Measurements from ENCODE around the gene ARHGAP6.
"Not testable (repeated sequence)": the region's sequence is repeated elsewhere in the genome, so short reads cannot be mapped to it uniquely, and the experiment has no call there.

Gene ARHGAP6

GRCh38 chrX:11641349-11642065 lies 24.2 kb downstream of the ARHGAP6 start:
- no peak for DNase-seq

GRCh38 chrX:11640089-11640488 lies 25.6 kb downstream of the ARHGAP6 start:
- DNase-seq: no peak

GRCh38 chrX:11632732-11633131 lies 33.0 kb downstream of the ARHGAP6 start:
- no peak for DNase-seq

- DNase-seq: no peak
Measured at GRCh38 chrX:11629593-11630211, 36.0 kb downstream of the ARHGAP6 start.

DNA sequence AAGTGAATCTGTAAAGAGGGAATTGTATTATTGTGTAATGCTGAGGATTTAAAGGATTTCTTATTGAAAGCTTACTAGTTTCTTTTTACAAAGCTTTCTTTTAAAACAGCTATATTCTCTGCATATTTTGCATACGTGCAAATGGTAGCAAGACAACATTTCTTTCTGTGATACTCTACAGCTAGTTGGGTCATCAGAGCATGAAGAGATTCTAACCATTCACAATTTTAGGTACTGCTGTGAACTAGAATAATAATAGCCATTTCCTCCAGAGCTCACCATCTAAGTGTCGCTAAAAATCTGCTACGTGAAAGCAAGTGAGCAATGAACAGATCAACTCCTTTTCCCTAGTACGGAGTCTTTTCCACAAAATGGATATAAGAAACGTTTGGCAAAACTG lies 37.3 kb downstream of the ARHGAP6 start:
- DNase-seq: no peak

DNA sequence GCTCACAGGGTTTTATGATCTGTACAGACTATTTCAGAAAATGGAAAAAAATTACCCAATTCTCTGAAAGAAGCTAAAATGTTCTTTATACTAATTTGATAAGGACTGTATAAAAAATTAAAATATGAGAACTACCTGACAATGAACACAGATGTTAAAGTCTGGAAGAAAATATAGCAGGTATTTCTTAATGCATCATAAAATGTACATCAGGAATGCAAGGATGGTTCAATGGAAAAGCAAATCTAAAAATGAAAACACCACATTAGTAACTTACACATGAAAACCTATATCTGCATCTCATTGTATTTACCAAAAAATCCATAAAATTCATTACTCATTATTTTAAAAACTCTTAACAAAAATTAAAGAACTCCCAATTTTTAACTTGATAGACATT lies 39.4 kb downstream of the ARHGAP6 start:
- DNase-seq: no peak

DNA sequence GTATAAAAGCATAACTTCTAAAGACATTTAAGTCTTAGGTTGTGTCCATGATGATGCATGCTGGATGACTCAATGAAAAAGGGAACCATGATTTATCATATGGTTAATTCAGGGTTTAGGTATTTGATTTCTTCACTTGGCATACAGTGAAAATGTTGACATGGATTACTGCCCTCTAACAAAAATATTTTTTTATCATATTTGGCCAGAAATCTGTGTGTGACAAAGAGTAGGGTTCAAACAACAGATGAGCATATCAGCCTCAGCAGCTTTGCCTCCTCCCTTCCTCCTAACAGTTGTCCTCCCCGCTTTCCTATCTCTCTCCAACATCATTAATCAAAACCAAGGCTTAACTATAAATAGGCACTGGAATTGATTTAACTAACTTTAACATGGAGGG lies 46.3 kb downstream of the ARHGAP6 start:
- DNase-seq: no peak

DNA sequence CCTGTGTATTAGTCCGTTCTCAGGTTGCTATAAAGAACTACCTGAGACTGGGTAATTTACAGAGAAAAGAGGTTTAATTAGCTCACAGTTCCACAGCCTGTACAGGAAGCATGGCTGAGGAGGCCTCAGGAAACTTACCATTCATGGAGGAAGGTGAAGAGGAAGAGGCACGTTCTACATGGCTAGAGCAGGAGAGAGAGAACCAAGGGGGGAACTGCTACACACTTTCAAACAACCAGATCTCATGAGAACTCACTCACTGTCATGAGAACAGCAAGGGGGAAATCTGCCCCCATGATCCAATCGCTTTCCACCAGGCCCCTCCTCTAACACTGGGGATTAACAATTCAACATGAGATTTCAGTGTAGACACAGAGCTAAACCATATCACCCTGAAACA lies 51.5 kb downstream of the ARHGAP6 start:
- not testable (repeated sequence) for DNase-seq

GRCh38 chrX:11611965-11612364 lies 53.8 kb downstream of the ARHGAP6 start:
- DNase-seq: no peak

GRCh38 chrX:11611161-11611560 lies 54.6 kb downstream of the ARHGAP6 start:
- DNase-seq: no peak

- DNase-seq: no peak
Measured at GRCh38 chrX:11609109-11609508, 56.6 kb downstream of the ARHGAP6 start.

- no peak for DNase-seq
Measured at GRCh38 chrX:11606408-11606807, 59.3 kb downstream of the ARHGAP6 start.

GRCh38 chrX:11600578-11600977 lies 65.1 kb downstream of the ARHGAP6 start:
- no peak for DNase-seq

DNA sequence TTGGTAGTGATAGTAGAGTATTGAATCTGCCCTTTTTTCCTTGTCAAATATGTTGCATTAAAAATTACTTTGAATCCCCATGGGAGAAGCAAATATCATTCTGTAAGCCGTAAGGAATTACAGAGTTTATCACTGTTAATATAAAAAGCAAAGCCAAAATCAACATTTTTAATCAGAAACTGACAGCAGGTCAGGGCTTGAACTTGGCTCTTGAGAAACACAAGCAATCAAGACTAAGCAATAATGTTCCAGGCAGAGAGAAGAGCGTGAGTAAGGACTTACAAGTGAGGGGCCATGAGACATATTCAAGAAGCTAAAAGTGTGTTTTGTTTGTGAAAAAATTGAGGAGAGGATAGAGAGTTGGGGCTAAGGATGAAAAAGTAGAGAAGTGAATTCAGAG lies 68.2 kb downstream of the ARHGAP6 start:
- DNase-seq: no peak

DNA sequence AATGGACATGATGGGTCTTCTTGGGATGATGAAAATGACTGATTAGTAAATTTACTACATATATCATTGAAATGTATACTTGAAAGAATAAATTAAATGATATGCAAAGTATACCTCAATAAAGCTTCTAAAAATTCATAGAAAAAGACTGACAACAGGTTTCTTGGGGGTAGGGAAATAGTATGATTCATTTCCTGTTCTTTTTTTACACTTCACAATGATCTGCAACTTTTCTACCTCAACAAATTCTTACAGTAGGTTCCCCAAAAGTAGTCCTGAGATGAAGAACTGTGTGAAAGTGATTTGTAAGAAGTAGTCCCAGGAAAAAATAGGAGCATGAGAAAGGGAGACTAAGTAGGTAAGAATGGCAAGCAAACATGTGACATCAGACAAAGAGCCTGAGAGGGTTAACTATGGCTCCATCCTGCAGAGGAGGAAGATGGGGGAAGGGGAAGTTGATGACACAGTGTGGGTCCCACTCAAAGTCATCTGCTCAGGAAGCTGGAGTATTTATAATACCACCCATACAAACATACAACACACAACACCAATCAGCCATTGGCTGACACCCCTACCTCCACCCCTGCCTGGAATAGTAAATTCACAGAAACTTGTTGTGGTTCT lies 73.9 kb downstream of the ARHGAP6 start:
- no peak for DNase-seq

GRCh38 chrX:11589641-11590040 lies 76.1 kb downstream of the ARHGAP6 start:
- no peak for DNase-seq

GRCh38 chrX:11588097-11588496 lies 77.6 kb downstream of the ARHGAP6 start:
- no peak for DNase-seq

GRCh38 chrX:11585174-11585573 lies 80.5 kb downstream of the ARHGAP6 start:
- DNase-seq: no peak

- DNase-seq: no peak
Measured at GRCh38 chrX:11580789-11581188, 84.9 kb downstream of the ARHGAP6 start.

DNA sequence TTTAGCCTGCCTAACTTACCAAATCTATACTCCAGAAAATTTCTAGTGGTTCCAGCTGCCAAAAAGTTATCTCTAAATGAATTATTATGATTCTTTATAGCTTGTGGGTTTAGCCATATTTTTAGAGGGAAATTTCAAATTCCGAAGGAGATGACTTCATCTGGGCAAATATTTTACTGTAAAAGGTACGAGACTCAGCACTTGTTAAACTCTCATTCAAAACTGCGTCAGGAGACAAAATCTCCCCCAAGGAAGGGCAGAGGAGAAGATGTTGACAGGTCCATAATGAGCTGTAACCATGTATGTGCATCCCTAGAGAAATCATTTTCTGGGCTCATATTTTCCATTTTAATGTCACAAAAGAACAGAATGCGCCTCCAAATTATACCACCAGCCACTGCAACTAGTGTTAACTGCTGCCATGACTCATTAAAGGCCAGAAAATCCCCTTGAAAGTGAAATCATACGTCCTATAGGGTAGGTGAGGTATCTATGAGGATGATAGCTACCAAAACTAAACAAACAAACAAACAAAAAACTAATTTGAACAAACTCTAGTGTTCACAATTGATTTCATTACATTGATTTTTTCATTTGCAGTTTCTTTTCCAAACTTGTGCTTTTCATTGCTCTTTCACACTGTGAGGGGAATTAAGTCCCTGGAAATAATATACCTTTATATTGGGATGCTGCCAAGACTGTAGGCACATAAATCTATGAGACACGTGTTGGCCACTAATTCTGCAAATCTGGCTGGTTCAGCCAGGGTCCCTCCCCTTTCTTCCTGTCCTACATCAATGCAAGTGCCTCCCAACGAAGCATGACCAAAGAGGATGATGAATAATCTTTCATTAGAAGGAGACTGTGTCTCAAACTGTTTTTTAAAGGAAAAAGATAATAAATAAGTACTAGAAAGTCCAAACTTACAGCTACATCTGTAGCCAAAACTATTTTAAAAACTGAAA lies 85.8 kb downstream of the ARHGAP6 start:
- DNase-seq: no peak

- DNase-seq: not testable (repeated sequence)
Measured at GRCh38 chrX:11578301-11578700, 87.4 kb downstream of the ARHGAP6 start.

DNA sequence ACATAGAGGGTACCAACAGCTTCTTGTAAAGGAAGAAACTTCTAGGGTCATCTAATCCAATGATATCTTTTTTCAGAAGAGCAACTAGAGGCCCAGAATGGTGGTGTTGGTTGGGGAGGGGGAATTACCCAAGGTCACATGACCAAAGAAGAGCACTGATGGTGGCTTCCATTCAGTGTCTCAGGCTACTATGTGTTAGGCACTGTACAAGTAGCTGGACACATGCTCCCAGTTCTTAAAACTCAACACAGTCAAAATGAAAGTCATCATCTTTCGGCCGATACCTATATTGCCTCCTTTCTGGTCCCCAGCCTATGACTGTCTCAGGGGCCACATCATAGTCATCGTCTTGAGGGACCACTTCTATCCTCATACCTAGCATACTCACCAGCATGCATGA lies 88.1 kb downstream of the ARHGAP6 start:
- DNase-seq: no peak

- no peak for DNase-seq
Measured at GRCh38 chrX:11575332-11575731, 90.4 kb downstream of the ARHGAP6 start.

Measured in AML-193 (cell line).